ENCODE results near the gene UBE2L6.

The UBE2L6 gene

DNA sequence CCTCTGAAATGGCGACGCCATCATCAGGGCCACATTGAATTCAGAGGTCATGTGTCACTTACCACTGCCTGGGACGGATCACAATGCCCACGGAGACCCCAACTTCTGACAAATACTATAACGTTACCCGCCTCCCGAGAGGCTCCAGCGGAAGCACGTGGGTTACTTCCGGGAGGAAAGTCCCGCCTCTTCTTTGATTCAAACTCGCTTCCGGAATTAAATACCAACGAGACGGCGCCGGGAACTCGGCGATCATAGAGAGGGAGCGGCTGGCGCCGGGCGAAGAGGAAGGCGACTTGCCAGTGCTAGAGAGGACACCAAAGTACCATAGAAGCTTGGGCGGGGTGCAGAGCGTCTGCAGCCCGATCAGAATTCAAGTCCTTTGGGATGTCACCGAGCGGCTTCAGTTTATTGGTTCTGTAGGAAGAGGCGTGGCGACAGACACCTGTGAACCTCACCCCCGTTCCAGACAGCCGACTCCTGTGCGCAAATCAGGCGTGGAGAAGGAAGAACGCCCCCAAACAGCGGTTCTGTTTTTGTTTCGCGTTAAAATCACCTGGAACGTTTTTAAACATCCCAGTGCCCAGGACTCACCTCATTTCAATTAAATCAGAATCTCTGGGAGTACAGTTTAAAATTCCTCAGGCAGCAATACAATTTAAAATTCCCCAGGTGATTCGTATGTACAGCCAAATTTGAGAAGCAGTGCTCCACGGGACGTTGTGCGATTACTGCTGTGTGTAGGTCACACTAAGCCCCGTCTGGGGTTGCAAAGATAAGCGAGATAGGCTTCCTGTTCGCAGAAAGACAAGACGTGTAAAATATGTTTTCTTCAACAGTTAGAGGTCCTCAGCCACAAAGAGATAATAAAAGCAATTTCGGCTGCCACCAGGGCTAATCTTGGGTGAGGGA, 36.6 kb downstream of the UBE2L6 start, which contains the start of gene TIMM10:
TSS of gene TIMM10 (minus strand) at position 159 of the 912 bp plus-strand sequence. CDS start 565 bp downstream, outside the sequence.
- DNase-seq = peak; percentile 44 to 99 (median 94)

DNA sequence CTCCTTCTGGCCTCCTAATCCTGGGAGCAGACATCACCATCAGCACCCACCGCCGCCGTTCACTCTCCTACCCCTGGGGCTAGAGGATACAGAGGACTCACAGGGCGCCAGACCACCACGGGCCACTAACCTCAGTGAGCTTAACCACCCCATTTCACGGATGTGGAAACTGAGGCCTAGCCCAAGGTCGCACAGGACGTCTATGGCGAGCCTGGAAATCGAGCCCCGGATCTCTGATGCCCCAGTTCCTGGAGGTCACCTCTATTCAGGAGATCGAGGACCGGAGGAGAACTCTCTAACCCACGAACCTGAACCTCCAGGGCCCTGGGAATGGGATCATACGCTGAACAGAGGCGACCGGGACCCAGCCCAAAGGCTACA, 37.3 kb downstream of the UBE2L6 start:
- peak in 2 of 56 donors; percentile 43 to 44 for DNase-seq

DNA sequence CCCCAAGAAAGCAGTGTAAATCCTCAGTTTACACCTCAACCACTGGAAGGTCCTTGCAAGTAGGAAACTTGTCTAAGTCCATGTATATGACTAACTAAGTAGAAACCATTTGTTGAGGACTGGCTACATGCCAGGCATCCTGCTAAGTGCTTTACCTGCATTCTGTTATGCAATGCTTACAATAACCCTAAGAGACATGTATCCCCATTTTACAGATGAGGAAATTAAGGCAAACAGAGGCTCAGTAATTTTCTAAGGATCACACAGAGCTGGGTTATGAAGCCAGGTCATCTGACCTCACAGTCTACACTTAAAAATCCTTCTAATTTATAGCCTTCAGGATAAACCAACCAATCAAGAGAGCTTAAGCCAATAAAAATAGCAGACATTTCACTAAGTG, 38.5 kb downstream of the UBE2L6 start:
- no peak for DNase-seq

DNA sequence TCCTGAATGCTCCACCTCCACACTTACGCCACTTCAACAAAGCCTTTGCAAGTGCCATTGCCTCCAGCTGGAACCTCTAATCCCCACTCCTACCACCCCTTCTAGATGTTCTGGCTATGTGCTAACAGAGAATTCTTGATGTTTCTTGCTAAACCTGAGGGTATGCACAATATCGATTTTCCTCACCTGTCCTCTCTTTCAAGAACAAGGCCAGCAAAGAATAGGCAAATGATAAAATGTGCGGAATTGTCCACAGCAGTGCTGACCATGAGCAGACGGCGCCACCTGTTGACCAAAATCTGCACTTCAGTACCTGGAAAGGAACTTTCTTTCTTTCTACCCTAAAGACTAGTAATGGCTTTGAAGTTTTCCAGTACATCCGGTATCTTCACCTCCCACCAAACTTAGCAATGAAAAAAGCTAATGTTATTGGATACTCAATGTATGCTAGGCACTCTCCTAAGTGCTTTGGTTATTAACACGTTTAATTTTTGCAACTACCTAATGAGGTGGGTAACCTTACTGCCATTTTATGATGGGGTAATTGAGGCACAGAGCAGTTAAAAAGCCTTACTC, 40.3 kb downstream of the UBE2L6 start:
- peak in 43 of 56 donors; percentile 3 to 79 (median 31) for DNase-seq

DNA sequence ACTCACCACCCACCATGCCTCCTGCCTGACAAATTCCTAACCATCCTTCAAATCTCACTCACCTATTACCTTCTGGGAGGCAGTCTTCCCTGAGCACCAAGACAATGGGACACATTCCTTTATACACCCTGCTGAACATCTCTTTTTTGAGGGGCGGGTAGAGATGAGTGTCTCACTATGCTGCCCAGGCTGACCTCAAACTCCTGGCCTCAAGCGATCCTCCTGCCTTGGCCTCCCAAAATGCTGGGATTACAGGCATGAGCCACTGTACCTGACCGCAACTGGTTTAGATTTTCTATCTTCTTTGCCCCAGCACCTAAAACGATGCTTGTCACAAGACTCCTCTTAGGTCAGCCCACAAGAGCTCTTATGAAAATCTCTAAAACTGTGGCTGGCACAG, 44.1 kb downstream of the UBE2L6 start:
- DNase-seq = no peak

DNA sequence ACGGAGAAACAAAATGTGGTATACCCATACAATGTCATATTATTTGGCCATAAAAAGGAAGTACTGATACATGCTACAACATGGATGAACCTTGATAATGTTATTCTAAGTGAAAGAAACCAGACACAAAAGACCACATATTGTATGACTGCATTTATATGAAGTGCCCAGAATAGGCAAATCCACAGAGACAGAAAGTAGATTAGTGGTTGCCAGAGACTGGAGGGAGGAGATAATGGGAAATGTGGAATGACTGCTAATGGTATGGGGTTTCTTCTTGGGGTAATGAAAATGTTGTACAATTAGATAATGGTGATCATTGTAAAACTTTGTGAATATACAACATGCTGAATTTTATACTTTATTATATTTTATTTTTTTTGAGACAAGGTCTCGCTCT, 46.4 kb downstream of the UBE2L6 start:
- DNase-seq = no peak

DNA sequence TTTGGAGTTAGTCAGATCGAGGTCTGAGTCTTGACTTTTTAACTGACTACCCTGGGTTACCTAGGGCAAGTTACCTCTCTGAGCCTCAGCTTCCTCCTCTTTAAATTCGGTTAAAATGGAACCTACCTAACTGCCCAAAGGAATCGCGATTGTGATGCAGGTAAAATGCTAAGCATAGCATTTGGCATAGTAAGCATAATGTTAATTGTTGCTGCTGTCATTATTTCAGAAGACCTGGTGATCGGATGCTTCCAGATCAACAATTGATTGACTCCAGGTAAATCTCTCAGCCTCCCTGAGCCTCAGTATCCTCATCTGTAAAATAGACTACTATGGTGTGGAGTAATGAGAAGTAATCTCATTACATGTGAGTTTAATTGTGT, 51.4 kb downstream of the UBE2L6 start:
- no peak for DNase-seq

DNA sequence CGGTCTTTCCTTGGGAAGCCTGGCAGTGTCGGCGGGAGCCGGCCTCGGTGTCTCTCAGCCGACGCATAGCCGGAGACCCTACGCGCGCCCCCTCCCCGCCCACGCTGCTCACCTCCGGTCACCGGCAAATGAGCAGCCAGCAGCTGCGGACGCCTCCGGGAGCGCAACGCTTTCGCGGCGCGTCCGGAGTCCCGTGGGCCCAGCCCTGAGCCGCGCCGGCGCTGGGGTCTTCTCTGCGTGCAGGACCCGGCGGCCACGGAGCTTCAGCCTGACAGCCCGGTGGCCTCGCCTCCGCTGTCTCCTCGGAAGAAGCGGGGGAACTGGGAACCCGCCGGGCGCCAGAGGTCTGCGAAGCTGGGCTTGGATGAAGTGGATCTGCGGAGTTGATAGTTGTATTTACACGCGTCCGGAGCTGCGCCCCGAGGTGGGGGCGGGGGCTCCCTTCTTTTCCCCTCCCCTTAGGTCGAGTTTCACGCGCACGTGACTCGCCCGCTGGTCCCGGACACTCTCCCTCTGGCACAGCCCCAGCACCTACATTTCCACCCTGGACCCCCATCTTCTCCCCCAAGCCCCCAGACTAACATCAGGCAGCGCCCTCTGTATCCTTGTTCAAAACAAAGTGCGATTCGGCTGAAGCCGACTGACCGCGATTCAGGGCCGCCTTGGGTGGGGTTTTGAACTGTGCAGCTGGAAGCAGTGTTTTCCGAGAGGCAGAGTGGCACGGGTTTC, 52.0 kb downstream of the UBE2L6 start, which contains the start of gene SLC43A1:
TSS of gene SLC43A1 (minus strand) at position 371 of the 729 bp plus-strand sequence. CDS start 1,591 bp downstream, outside the sequence.
- peak in 4 of 56 donors; percentile 5 to 29 (median 9) for DNase-seq

DNA sequence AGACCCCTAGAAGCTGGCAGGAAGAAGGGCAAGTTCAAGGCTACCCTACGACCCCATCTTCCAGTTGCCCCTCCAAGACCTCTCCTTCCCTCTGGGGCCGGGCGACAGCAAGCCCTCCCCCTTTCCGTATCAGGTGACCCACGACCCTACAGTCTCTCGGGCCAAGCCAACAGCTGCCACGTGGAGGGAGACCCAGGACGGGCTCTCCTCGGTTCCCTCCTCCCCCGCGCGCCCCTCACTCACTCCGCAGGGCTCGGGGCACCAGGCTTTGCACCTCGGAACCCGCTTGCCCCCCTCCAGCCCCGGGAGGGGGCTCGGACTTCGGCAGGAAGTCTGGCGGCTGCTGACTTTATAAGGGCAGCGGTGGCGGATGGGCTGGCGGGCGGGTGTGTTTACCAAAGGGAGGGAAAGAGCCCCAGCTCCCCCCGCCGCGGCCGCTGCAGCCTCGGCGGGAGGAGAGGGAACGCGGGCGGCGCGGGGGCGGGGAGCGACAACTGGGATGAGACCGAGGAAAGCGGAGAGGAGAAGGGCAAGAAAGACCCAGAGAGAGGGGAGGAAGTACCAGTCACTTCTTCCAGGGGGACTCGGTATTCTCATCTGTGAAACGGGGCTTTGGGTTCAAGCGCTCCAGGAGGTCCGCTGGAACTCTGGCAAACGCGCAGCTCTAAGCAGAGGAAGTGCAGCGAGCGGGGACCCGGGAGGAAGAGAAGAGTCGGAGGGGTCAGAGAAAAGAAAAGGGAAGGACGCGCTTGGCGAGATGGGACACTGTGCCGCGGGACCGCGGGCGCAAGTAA, 52.7 kb downstream of the UBE2L6 start:
- DNase-seq = peak in 9 of 56 donors; percentile 4 to 41 (median 28)

DNA sequence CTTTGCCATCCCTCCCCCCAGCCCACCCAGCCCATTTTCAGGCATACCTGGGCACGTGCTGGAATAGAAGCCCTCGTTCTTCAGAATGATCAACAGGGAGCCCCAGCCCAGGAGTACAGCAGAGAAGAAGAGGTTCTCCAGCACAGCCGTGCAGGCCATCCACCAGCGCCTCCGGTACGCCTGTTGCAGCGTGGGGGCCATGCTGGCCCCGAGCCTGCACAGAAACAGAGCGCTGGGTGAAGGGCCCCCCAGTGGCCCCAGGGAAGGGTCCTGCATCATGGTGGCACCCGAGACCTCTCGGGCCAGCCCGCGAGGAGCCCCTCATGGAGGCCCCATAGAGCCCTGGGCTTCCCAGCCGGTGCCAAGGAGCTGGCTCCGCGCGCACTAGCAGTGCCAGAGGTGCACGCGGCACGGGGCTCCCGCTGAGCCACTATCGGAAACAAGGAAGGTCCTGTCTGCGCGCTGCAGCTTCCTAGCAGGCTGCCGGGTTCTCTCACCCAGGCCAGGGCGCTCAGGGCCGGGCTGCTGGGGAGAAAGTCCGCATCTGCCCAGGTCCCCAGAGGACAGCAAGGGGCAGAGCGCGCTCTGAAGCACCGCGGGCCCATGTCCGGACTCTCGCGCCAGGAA, 53.4 kb downstream of the UBE2L6 start:
- DNase-seq = peak in 11 of 56 donors; percentile 5 to 50 (median 20)

DNA sequence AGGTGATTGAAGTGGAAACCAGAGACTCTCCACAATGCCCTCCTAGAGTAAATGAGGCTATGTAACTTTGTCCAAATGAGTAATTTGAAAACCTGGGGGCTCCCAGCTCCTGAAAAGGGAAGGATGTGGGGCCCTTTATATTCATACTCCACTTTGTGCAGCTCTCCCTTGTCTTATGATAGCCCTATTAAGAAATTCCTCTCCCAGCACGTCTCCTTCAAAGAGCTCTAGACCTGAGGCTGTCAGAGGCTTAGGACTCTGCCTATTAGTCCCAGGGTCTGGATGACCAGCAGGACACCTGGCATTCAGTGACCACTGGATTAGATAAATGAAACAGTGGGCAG, 54.0 kb downstream of the UBE2L6 start:
- no peak for DNase-seq

DNA sequence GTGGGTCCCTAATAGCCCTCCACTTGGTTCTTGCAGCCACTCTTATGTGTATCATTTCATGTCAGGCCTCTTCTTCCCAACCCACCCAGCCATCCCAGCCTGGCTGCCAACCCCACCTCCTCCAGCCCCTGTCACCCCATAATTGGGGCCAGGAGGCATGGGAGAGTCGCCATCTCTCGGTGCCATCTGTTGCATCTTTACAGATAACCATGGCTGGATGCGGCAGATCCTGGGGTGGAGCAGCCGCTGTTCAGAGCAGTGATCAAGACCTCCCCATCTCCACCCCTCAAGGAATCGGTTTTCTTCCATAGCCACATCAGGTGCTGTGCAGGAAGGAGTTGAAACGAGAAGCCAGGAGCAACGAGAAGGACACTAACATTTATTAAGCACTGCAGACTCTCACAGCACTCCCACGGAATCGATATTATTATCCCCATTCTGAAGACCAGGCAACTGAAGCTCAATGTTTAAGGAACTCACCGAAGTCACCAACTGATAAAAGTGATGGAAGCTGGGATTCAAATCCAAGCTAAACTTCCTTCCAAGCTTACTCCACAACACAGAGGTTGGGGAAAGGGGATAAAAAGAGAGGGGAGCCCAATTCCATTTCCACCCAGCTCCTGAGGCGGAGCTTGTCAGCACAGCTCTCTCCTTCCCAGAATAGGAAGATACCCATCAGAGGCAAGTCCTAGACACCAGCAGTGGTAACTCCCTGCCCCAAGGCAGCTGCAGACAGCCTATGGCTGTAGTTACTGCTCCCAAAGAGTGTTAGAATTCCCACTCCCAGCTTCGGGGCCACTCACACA, 54.6 kb downstream of the UBE2L6 start:
- DNase-seq = no peak

DNA sequence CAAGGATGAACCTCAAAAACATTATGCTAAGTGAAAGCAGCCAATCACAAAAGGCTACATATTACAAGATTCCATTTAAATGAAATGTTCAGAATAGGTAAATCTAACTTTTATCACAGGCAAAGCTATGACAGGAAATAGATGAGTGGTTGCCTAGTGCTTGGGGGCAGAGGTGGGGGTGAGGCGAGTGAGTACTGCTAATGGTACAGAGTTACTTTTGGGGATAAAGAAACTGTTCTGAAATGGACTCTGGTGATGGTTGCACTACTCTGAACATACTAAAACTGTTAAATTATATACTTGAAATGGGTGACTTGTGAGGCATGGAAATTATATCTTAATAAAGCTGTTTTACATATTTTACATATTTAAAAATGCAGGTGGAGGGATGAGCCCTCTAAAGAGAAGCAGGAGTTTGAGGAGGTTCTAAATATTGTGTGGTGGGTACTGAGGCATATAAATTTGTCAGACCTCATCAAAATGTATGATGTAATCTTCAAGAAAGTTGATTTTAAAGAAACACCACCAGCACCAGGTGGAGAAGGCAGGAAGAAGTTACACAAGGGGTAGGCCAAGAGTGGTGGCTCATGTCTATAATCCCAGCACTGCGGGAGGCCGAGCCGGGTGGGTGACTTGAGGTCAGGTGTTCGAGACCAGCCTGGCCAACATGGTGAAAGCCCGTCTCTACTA, 55.6 kb downstream of the UBE2L6 start:
- DNase-seq = no peak

DNA sequence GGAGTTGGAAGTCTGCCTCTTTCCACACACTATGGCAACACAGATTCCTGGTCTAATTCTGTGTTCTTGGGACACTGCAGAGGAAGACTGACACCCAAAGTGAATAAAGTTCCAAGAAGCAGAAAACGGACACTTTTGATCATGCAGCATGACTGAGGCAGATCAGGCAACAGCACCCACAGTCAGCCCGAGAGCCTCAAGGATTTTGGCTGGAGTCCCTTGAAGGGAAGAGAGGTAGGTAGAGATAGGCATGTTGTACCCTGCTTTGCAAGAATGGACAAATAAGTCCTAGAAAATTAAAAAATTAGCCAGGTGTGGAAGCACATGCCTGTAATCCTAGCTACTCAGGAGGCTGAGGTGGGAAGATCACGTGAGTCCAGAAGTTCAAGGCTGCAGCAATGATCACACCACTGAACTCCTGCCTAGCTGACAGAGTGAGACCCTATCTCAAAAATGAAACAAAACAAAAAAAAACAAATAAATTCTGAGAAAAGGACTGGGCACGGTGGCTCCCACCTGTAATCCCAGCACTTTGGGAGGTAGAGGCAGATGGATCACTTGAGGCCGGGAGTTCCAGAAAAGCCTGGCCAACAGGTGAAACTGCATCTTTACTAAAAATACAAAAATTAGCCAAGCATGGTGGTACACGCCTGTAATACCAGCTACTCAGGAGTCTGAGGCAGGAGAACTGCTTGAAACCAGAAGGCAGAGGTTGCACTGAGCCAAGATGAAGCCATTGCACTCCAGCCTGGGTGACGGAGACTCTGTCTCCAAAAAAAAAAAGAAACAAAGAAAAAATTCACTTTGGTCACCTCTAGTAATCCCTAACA, 58.9 kb downstream of the UBE2L6 start:
- no peak for DNase-seq

DNA sequence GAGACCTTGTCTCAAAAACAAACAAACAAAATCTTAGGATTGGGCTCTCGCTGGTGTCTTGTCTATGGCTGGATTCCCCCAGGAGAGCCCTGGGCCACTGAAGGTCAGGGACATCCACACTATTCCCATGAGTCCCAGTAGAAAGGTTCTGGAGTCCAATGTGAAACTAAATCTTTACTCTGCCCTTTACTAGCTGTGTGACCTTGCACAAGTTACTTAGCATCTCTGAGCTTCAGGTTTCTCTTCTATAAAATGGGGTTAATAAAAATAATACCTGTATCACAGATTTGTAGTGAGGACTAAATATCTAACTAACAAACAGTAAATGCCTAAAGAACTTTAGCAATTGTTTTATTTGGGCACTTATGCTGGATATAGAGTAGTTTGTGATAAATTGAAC, 61.0 kb downstream of the UBE2L6 start:
- no peak for DNase-seq

DNA sequence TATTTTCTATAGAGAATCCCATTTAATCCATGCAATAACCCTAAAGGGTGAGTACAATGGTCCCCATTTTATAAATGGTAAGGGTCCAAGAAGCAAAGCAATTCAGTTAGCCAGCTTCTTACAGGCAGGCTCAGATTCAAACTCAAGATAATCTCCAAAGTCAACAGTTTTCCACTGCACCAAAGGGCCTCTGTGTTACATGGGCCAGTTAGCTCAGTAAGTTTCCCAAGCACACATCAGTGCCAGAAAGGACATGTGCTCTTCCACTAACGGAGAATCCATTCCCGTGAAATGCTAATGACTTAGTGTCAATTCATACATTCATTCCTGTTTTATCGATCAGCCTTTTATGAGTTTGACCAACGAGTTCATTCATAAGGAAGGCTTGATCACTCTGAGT, 63.0 kb downstream of the UBE2L6 start:
- DNase-seq = no peak

DNA sequence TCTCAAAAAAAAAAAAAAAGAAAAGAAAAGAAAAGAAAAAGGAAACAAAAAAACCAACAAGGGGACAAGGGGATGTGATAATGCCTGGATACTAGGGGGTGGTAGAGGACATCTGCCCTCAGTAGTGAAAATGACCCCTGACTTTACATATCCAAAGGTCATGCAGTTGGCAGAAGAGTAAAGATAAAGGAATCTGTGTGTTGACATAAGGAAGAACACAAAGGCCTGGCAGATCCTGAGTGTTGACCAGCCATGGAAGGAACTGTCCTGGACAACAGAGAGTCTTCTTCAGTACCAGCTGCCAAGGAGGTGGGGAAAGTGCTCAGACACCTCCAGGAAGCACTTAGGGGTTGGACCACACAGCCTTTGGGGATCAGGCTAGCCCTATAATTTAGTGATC, 64.6 kb downstream of the UBE2L6 start:
- no peak for DNase-seq

DNA sequence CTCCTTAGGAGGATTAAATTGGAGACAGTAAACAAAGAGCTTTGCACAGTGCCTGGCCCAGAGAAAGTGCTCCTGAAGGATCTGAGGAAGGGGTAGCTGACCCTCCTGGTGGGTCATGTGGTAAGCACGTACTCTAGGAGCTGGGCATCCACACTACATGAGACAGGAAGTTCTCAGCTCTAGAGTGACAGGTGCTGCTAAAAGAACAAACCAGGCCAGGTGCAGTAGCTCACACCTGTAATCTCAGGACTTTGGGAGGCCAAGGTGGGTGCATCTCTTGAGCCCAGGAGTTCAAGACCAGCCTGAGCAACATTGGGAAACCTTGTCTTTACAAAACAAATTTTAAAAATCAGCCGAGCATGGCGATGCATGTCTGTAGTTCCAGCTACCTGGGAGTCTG, 65.1 kb downstream of the UBE2L6 start:
- DNase-seq = no peak

Measured in nucleus accumbens (tissue), 56 donors.